OCI-LY1 (cell line): ENCODE results near the gene SAA4.

Source experiments
- EZH2 ChIP-seq: fragments of 200-600 bp; sonication (generic), shearing (Covaris generic); IDR thresholded peaks from 2 replicates; pipeline ENCODE4 v1.8.0; 2017; ENCODE audit warnings: borderline replicate concordance, mixed run types, mild to moderate bottlenecking, antibody characterized with exemption, low read length, moderate library complexity, mixed read lengths
- TF ChIP-seq, protein P1 (sequence below): fragments of 200-600 bp; sonication (generic), shearing (Covaris generic); IDR thresholded peaks from 2 replicates; pipeline ENCODE4 v1.5.1; 2017; ENCODE audit warnings: mild to moderate bottlenecking, antibody characterized with exemption, low read length, moderate library complexity, mixed read lengths

DNA sequence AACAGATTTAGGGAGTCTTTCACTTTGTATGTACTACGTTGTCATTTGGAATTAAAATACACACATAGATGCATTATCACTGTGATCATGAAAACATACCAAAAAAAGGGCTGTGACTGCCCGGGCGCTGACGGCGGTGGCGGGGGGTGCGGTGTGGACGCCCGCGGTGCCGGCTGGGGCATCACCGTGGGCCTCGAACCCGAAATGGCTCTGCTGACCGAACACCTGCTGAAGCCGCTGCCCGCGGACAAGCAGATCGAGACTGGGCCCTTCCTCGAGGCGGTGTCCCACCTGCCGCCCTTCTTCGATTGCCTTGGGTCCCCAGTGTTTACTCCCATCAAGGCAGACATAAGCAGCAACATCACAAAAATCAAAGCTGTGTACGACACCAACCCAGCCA lies 47.8 kb downstream of the SAA4 start:
- no peak for TF ChIP-seq EZH2
- TF ChIP-seq, protein P1, sequence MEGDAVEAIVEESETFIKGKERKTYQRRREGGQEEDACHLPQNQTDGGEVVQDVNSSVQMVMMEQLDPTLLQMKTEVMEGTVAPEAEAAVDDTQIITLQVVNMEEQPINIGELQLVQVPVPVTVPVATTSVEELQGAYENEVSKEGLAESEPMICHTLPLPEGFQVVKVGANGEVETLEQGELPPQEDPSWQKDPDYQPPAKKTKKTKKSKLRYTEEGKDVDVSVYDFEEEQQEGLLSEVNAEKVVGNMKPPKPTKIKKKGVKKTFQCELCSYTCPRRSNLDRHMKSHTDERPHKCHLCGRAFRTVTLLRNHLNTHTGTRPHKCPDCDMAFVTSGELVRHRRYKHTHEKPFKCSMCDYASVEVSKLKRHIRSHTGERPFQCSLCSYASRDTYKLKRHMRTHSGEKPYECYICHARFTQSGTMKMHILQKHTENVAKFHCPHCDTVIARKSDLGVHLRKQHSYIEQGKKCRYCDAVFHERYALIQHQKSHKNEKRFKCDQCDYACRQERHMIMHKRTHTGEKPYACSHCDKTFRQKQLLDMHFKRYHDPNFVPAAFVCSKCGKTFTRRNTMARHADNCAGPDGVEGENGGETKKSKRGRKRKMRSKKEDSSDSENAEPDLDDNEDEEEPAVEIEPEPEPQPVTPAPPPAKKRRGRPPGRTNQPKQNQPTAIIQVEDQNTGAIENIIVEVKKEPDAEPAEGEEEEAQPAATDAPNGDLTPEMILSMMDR: no peak
